Measurements from ENCODE around the gene LY6G6C. TPM values are rescaled to one million over a fixed set of nuclear protein-coding genes. Genes with fewer than 3 reads are reported as not detected.

Gene LY6G6C
- total RNA-seq, 1 experiment from 2014 or later = 2.1 TPM

DNA sequence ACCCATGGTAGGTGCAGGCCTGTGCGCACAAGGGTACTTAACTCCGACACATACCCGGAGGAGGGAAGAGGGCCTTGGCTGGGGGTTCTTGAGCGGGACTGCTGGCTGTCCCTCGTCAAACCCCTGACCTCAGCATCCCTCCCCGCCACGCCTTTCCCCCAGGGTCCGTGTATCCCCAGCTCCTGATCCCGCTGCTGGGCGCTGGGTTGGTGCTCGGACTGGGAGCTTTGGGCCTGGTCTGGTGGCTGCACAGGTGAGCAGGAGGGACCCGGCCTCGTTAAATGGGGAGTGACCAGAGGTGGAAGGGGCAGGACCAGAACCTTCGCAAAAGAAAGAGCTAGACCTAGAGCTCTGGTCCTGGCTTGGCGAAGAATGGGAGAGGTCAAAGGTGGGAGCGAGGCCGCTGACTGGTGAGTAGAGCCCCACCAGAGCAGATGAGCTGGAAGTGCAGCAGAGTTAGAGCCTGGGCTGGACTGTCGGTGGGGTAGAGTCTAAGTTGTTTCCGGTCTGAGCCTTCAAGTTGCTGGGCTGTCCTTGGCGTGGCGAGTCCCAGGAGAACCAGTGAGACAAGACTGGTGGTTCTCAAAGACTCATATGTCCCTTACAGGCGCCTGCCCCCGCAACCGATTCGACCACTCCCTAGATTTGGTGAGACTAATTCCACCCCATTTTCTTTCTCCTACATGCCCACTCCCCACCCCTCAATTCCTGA lies 2.6 kb upstream of the LY6G6C start:
- ChIA-PET CTCF (no interaction called here), POLR2A (ENCODE audit: unreplicated experiment) (interaction anchor here (0.5 to 1.1 kb wide), 2 partner anchors 20 to 120 kb away, joined by 4 to 6 read pairs; no protein-coding TSS in a partner anchor)
- H3K79me2 ChIP-seq (ENCODE audit: low read depth) = no peaks in the 10 kb centered on the region
- peaks cover 34% of the 10 kb centered on the region; the same call in 1 of the 2 replicates for H3F3A ChIP-seq (ENCODE audit: insufficient read depth, low read depth)
- intact Hi-C loops (cut with micrococcal nuclease; ENCODE audit: unreplicated experiment) = no loop called here
- H3K4me1 ChIP-seq (replicated peaks; ENCODE audit: insufficient read depth) = peaks cover 26% of the 10 kb centered on the region
- no peak overlapping the region for H3K4me3 ChIP-seq
- no peaks in the 10 kb centered on the region for H4K20me1 ChIP-seq (ENCODE audit: insufficient read depth)
- no peak overlapping the region for H3K4me2 ChIP-seq
- TF ChIP-seq, protein P1, sequence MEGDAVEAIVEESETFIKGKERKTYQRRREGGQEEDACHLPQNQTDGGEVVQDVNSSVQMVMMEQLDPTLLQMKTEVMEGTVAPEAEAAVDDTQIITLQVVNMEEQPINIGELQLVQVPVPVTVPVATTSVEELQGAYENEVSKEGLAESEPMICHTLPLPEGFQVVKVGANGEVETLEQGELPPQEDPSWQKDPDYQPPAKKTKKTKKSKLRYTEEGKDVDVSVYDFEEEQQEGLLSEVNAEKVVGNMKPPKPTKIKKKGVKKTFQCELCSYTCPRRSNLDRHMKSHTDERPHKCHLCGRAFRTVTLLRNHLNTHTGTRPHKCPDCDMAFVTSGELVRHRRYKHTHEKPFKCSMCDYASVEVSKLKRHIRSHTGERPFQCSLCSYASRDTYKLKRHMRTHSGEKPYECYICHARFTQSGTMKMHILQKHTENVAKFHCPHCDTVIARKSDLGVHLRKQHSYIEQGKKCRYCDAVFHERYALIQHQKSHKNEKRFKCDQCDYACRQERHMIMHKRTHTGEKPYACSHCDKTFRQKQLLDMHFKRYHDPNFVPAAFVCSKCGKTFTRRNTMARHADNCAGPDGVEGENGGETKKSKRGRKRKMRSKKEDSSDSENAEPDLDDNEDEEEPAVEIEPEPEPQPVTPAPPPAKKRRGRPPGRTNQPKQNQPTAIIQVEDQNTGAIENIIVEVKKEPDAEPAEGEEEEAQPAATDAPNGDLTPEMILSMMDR (conservative IDR thresholded peaks at IDR 0.05) = no peak
- no peak for TF ChIP-seq EZH2 (IDR thresholded peaks at IDR 0.05; ENCODE audit: low read depth)
- no TSS peak for BruUV-seq (replicated peaks)
- no peaks in the 10 kb centered on the region for H3K9me2 ChIP-seq (ENCODE audit: insufficient read depth)
- no peak for DNase-seq
- no peaks in the 10 kb centered on the region for H3K27me3 ChIP-seq (ENCODE audit: insufficient read depth, low read depth)
- no peak overlapping the region for H3K27ac ChIP-seq
- no peaks in the 10 kb centered on the region for H3K36me3 ChIP-seq (ENCODE audit: low read depth)
- no peak overlapping the region for H2AFZ ChIP-seq
- no peaks in the 10 kb centered on the region for H3K9me3 ChIP-seq (ENCODE audit: insufficient read depth, low read depth)

DNA sequence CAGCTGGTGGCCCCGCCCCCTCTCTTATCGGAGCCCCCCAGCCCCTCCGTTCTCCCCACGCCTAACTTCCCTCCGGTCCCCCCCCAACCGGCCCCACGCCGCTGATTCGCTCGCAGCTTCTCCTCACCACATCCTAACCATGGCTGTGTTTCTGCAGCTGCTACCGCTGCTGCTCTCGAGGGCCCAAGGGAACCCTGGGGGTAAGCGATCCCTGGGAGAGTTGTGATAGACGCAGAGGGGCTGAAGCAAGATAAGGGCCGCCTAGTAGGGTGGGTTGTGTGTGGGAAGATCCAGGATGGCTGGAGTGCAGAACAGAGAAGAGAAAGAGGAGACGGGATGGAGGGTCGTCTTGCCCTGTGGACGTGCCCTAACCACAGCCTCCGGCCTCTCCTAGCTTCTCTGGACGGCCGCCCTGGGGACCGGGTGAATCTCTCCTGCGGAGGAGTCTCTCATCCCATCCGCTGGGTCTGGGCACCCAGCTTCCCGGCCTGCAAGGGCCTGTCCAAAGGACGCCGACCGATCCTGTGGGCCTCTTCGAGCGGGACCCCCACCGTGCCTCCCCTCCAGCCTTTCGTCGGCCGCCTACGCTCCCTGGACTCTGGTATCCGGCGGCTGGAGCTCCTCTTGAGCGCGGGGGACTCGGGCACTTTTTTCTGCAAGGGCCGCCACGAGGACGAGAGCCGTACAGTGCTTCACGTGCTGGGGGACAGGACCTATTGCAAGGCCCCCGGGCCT lies 1.9 kb upstream of the LY6G6C start, which contains the start of gene MPIG6B:
TSS of gene MPIG6B (plus strand) at position 129 of the 735 bp plus-strand sequence. CDS start at position 140, 11 bp downstream.
- POLR2A ChIA-PET (ENCODE audit: unreplicated experiment) = no interaction called here
- H3K4me3 ChIP-seq = no peak within 1 kb of the TSS
- no peak for DNase-seq
- H3K9me3 ChIP-seq (ENCODE audit: insufficient read depth, low read depth) = no peaks in the 10 kb centered on the region
- peaks cover 29% of the 10 kb centered on the region for H3K4me1 ChIP-seq (replicated peaks; ENCODE audit: insufficient read depth)
- H3K4me2 ChIP-seq = no peak within 1 kb of the TSS
- peaks cover 34% of the 10 kb centered on the region; the same call in 1 of the 2 replicates for H3F3A ChIP-seq (ENCODE audit: insufficient read depth, low read depth)
- no peak for TF ChIP-seq EZH2 (IDR thresholded peaks at IDR 0.05; ENCODE audit: low read depth)
- TF ChIP-seq, protein P1 (conservative IDR thresholded peaks at IDR 0.05) = no peak
- H3K27me3 ChIP-seq (ENCODE audit: insufficient read depth, low read depth) = no peaks in the 10 kb centered on the region
- no peaks in the 10 kb centered on the region for H3K9me2 ChIP-seq (ENCODE audit: insufficient read depth)
- H2AFZ ChIP-seq = no peak within 1 kb of the TSS
- CTCF ChIA-PET = no interaction called here
- H3K36me3 ChIP-seq (ENCODE audit: low read depth) = no peaks in the 10 kb centered on the region
- intact Hi-C loops (cut with micrococcal nuclease; ENCODE audit: unreplicated experiment) = no loop called here
- no peak within 1 kb of the TSS for H3K27ac ChIP-seq
- no peaks in the 10 kb centered on the region for H3K79me2 ChIP-seq (ENCODE audit: low read depth)
- BruUV-seq (replicated peaks) = no TSS peak
- H4K20me1 ChIP-seq (ENCODE audit: insufficient read depth) = no peaks in the 10 kb centered on the region

GRCh38 chr6:31722173-31722572 lies 627 bp upstream of the LY6G6C start:
- H2AFZ ChIP-seq = no peak overlapping the region
- H3K79me2 ChIP-seq (ENCODE audit: low read depth) = no peaks in the 10 kb centered on the region
- BruUV-seq (replicated peaks) = no TSS peak
- no peak for TF ChIP-seq EZH2 (IDR thresholded peaks at IDR 0.05; ENCODE audit: low read depth)
- TF ChIP-seq, protein P1 (conservative IDR thresholded peaks at IDR 0.05) = no peak
- no peak overlapping the region for H3K4me2 ChIP-seq
- no peak overlapping the region for H3K4me3 ChIP-seq
- no peaks in the 10 kb centered on the region for H4K20me1 ChIP-seq (ENCODE audit: insufficient read depth)
- no peaks in the 10 kb centered on the region for H3K9me2 ChIP-seq (ENCODE audit: insufficient read depth)
- peaks cover 37% of the 10 kb centered on the region; the same call in 1 of the 2 replicates for H3F3A ChIP-seq (ENCODE audit: insufficient read depth, low read depth)
- H3K4me1 ChIP-seq (replicated peaks; ENCODE audit: insufficient read depth) = peaks cover 41% of the 10 kb centered on the region
- H3K27me3 ChIP-seq (ENCODE audit: insufficient read depth, low read depth) = no peaks in the 10 kb centered on the region
- no peak for DNase-seq
- CTCF ChIA-PET = no interaction called here
- H3K27ac ChIP-seq = no peak overlapping the region
- H3K36me3 ChIP-seq (ENCODE audit: low read depth) = no peaks in the 10 kb centered on the region
- intact Hi-C loops (cut with micrococcal nuclease; ENCODE audit: unreplicated experiment) = no loop called here
- no peaks in the 10 kb centered on the region for H3K9me3 ChIP-seq (ENCODE audit: insufficient read depth, low read depth)
- POLR2A ChIA-PET (ENCODE audit: unreplicated experiment) = no interaction called here

All from PC-9 (cell line).